B cell (primary cell): ENCODE results near the gene CACNG4.

Source experiments
- EZH2 ChIP-seq: IDR thresholded peaks from 2 replicates; pipeline ENCODE4 v1.6.1; 2012; ENCODE audit warnings: borderline replicate concordance, low read depth, mild to moderate bottlenecking, moderate library complexity, low read length; ENCODE audit not compliant: insufficient read depth, poor library complexity, severe bottlenecking
- TF ChIP-seq, protein P1 (sequence below): fragments of 200-600 bp; IDR thresholded peaks from one replicate; pipeline ENCODE4 v1.8.0; 2022; ENCODE audit warnings: antibody characterized with exemption, mild to moderate bottlenecking

DNA sequence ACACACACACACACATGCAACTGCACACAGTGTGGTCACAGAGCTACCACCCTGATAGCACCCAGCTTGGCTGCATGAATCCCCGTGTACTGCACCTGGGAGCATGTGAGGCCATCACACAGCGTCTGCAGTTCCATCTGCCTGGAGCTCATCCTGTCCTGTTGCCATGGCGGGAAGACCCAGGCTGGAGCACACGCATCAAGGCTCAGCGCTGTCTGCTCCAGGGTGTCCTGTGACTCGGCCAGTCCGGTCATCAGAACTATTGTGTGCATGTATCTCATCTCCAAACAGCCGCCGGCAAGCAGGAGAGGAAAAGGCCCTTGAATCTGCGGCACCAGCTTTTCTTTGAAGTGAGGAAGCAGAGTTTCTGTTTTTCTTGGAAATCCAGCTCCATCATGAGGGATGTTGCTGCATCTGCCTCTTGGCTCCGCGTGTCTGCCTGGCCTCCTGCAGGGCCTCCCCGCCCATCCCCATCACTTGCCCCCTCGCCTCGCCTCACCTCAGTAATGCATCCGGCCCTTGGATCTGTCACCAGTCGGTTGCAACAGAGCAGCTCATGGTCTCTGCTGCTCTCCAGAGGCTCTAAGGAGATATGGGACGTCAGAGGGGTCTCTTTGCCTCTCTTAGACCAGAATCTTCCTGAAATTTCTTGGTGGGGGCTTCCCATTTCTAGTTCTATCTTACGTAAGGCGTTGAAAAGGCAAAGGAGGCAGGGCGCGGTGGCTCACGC lies 23.7 kb downstream of the CACNG4 start:
- TF ChIP-seq EZH2, result no peak
- TF ChIP-seq, protein P1, sequence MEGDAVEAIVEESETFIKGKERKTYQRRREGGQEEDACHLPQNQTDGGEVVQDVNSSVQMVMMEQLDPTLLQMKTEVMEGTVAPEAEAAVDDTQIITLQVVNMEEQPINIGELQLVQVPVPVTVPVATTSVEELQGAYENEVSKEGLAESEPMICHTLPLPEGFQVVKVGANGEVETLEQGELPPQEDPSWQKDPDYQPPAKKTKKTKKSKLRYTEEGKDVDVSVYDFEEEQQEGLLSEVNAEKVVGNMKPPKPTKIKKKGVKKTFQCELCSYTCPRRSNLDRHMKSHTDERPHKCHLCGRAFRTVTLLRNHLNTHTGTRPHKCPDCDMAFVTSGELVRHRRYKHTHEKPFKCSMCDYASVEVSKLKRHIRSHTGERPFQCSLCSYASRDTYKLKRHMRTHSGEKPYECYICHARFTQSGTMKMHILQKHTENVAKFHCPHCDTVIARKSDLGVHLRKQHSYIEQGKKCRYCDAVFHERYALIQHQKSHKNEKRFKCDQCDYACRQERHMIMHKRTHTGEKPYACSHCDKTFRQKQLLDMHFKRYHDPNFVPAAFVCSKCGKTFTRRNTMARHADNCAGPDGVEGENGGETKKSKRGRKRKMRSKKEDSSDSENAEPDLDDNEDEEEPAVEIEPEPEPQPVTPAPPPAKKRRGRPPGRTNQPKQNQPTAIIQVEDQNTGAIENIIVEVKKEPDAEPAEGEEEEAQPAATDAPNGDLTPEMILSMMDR, result no peak
